WI38 (cell line): Measurements from ENCODE around the gene KIF4B.
"Not testable (repeated sequence)": the region's sequence is repeated elsewhere in the genome, so short reads cannot be mapped to it uniquely, and the experiment has no call there.

ENCODE experiments used
- H3K4me3 ChIP-seq: 2 replicates; pipeline ENCODE4 v1.5.1; 2011; ENCODE audit warnings: low read depth, mild to moderate bottlenecking, control low read depth, low read length
- TF ChIP-seq, protein P1 (sequence below): IDR thresholded peaks from 2 replicates; pipeline ENCODE4 v1.5.1; 2012; ENCODE audit warnings: low read depth, mild to moderate bottlenecking, control low read depth, low read length

Gene KIF4B

DNA sequence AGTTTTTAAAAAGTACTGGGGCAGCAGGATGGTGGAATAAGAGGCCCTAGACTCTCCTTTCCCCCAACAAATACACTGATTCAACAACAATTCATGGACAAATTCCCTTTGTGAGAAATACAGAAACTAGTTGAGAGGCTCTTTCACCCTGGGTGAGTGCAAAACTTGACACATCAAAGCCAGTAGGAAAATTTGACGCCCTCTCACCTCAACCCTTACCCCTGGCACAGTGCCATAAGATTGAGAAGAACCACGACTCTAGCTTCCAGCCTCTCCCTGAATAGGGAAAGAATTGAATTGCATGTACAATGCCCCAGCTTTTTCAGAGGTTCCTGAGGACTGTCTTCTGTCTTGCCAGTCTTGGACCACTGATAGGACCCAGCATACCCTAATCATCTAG lies 12.3 kb downstream of the KIF4B start:
- TF ChIP-seq, protein P1, sequence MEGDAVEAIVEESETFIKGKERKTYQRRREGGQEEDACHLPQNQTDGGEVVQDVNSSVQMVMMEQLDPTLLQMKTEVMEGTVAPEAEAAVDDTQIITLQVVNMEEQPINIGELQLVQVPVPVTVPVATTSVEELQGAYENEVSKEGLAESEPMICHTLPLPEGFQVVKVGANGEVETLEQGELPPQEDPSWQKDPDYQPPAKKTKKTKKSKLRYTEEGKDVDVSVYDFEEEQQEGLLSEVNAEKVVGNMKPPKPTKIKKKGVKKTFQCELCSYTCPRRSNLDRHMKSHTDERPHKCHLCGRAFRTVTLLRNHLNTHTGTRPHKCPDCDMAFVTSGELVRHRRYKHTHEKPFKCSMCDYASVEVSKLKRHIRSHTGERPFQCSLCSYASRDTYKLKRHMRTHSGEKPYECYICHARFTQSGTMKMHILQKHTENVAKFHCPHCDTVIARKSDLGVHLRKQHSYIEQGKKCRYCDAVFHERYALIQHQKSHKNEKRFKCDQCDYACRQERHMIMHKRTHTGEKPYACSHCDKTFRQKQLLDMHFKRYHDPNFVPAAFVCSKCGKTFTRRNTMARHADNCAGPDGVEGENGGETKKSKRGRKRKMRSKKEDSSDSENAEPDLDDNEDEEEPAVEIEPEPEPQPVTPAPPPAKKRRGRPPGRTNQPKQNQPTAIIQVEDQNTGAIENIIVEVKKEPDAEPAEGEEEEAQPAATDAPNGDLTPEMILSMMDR, result no peak
- no peak overlapping the region for H3K4me3 ChIP-seq

DNA sequence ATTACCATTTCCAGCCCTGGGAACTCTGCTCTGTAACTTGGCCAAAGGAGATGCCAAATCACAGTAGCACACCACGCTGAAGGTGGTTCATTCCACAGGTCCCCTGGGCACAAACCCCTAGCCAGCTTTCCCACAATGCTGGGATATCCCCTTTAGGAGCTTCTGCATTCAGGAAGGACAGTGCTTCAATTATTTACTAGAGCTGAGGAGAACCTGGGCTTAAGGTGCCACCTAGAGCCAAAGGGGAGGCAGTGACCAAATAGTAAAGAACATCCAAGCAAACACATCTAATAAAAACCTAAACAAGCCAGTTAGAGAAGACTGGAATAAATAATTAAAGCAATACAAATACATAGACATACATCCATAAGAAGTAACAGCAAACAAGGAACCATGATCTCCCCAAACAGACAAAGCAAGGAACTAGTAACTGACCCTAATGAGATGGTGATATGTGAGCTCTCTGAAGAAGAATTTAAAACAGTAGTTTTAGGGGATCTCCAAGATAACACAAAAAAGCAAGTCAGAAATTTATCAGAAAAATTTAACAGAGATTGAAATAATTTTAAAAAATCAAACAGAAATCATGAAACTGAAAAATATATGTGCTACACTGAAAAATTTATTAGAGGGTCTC lies 14.6 kb downstream of the KIF4B start:
- TF ChIP-seq, protein P1, result no peak
- H3K4me3 ChIP-seq, result no peak overlapping the region

DNA sequence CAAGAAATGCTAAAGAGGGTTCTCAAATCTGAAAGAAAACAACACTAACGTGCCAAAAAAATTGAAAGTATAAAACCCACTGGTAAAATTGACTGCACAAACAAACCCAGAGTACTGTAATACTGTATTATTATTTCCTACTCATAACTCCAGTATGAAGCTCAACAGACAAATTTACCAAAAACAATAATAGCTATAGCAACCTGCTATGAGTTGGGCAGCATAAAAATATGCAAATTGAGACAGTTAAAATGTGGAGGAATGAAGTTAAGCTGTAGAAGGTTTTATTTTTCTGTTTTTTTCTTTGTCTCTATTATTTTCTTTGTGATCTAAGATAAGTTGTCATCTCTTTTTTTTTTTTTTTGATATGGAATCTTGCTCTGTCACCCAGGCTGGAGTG lies 15.7 kb downstream of the KIF4B start:
- TF ChIP-seq, protein P1, result no peak
- no peak overlapping the region for H3K4me3 ChIP-seq

DNA sequence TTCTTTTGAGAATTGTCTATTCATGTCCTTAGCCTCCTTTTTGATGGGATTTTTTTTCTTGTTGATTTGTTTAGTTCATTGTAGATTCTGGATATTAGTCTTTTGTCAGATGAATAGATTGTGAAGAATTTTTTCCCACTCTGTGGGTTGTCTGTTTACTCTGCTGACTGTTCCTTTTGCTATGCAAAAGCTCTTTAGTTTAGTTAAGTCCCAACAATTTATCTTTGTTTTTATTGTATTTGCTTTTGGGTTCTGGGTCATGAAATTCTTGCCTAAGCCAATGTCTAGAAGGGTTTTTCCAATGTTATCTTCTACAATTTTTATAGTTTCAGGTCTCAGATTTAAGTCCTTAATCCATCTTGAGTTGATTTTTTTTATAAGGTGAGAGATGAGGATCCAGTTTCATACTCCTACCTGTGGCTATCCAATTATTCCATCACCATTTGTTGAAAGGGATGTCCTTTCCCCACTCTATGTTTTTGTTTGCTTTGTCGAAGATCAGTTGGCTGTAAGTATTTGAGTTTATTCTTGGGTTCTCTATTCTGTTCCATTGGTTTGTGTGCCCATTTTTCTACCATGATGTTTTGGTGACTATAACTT lies 20.7 kb downstream of the KIF4B start:
- not testable (repeated sequence) for H3K4me3 ChIP-seq

DNA sequence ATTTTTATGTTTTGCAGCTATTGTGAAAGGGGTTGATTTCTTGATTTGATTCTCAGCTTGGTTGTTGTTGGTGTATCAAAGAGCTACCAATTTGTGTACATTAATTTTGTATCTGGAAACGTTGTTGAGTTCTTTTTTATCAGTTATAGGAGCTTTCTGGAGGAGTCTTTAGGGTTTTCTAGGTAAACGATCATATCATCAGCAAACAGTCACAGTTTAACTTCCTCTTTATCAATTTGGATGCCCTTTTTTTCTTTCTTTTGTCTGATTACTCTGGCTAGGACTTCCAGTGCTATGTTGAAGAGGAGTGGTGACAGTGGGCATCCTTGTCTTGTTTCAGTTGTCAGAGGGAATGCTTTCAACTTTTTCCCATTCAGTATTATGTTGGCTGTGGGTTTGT lies 21.5 kb downstream of the KIF4B start:
- not testable (repeated sequence) for H3K4me3 ChIP-seq

DNA sequence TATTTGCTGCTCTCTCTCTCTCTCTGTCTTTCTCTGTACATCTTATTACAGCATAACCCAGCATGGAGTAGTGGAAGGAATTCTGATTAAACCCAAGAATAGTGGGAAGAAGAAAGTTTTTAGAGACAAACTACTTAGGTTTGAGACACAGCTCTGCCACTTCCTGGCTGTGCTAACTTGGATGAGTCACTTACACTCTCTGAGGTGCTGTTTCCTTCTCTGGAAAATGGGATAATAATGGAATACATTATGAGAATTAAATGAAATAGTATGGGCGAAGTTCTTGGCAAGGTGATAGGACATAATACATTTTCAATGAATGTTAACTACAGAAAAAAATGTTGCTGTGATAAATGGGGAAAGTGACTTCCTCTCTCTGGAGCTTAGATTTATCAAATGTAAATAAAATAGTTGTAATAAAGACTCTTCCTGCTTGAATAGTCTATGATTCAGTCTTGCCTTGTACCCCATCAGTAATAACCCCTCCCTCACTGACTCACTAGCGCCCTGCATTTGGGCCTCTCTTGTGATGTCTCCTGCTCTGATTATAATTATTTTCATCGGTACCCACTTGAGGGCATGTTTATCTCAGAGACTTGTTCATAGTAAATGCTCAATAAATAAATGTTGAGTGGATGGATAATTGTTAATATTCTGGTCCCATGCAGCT lies 27.6 kb downstream of the KIF4B start:
- TF ChIP-seq, protein P1, result no peak
- no peak overlapping the region for H3K4me3 ChIP-seq

DNA sequence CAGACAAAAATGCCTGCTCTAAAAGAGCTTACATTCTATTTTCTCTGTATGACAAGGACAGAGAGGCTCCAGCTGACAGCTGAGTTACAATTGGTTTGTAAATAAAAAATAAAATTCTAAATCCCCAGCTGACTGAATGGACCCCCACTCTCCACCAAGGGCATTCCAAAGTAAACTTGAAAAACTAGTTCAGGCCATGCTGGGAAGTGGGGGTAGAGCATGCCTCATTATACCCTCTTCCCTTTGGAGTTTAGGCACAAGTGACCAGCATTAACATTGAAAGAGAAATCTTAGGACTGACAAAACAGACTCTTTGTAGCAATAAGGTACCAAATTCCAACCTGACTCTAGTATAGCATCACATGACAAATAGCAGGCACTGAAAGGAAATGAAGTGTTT lies 31.0 kb downstream of the KIF4B start:
- H3K4me3 ChIP-seq, result no peak overlapping the region
- TF ChIP-seq, protein P1, result no peak

DNA sequence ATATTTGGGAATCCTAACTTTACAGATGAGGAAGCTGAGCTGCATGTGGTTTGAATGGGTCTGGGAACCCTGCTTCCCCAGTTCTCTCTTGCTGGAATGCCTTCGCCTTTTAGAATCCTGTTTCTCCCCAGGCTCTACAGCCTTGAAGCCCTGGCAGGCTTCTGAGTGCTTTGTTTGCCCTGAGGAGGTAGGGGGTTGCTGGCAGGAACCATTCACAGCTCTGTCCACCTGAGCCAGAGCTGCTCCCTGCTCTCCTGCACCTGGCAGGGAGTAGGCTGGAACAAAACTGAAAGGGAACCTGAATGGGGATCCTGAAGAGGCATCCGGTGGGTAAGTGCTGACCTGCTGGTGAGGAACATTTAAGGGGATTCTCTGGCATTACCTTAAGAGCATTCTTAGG lies 33.0 kb downstream of the KIF4B start:
- no peak overlapping the region for H3K4me3 ChIP-seq
- TF ChIP-seq, protein P1, result no peak
